BLaER1 treated with 17β-estradiol and CSF1 and Interleukin-3, amounts not matched to agents 10 nM and 100 nM (cell line): ENCODE data around the gene RAB7A.

Experiments used
- H3K27ac ChIP-seq, 11 experiments: shearing (Covaris generic); formaldehyde crosslinking; 2 replicates each; pipeline ENCODE4 v1.8.1; 2022
- H3K27me3 ChIP-seq, 11 experiments: shearing (Covaris generic); formaldehyde crosslinking; 2 replicates each; pipeline ENCODE4 v1.8.1; 2022
- H3K36me3 ChIP-seq, 11 experiments: shearing (Covaris generic); formaldehyde crosslinking; 2 replicates each; pipeline ENCODE4 v1.8.1; 2022
- H3K4me1 ChIP-seq, 10 experiments: shearing (Covaris generic); formaldehyde crosslinking; 2 replicates each; pipeline ENCODE4 v1.8.1; 2022
- H3K4me2 ChIP-seq, 11 experiments: shearing (Covaris generic); formaldehyde crosslinking; 2 replicates each; pipeline ENCODE4 v1.8.1; 2022
- H3K4me3 ChIP-seq, 10 experiments: shearing (Covaris generic); formaldehyde crosslinking; 2 replicates each; pipeline ENCODE4 v1.8.1; 2022
- H3K9ac ChIP-seq, 11 experiments: shearing (Covaris generic); formaldehyde crosslinking; 2 replicates each; pipeline ENCODE4 v1.8.1; 2022
- H3K9me3 ChIP-seq, 11 experiments: shearing (Covaris generic); formaldehyde crosslinking; replicated peaks in 1 of 11; 2 replicates each; pipeline ENCODE4 v1.8.1; 2022
- H4K20me1 ChIP-seq, 11 experiments: shearing (Covaris generic); formaldehyde crosslinking; 2 replicates each; pipeline ENCODE4 v1.8.1; 2022
- Cebpa-rat ChIP-seq, 11 experiments: shearing (Covaris generic); IDR thresholded peaks; 2 replicates each; pipeline ENCODE4 v1.8.1; 2022

RAB7A gene

GRCh38 chr3:128849911-128850455, 124.0 kb downstream of the RAB7A start:
- H3K36me3 ChIP-seq = peaks cover 0 to 19% (median 12%) of the 10 kb centered on the region in 11 experiments; a peak in 10 of 22 replicates
- H3K27ac ChIP-seq = peak overlapping the region in 8 of 11 experiments; percentile 31 to 59 (median 39); a peak in 12 of 22 replicates
- H3K27me3 ChIP-seq = no peaks in the 10 kb centered on the region
- H4K20me1 ChIP-seq = no peaks in the 10 kb centered on the region
- H3K4me1 ChIP-seq = peaks cover 22 to 73% (median 50%) of the 10 kb centered on the region in 10 experiments
- H3K4me2 ChIP-seq = peak overlapping the region in 10 of 11 experiments; percentile 1 to 63 (median 54); a peak in 18 of 22 replicates
- H3K4me3 ChIP-seq = no peak overlapping the region
- H3K9ac ChIP-seq = peak overlapping the region in 5 of 11 experiments; percentile 4 to 34 (median 22); a peak in 4 of 22 replicates
- no peak for TF ChIP-seq Cebpa-rat (IDR thresholded peaks at IDR 0.05)
- H3K9me3 ChIP-seq = peaks cover 28 to 38% (median 36%) of the 10 kb centered on the region in 11 experiments

- peak overlapping the region in 3 of 11 experiments; percentile 4 to 34 (median 9); a peak in 3 of 22 replicates for H3K9ac ChIP-seq
- H3K4me1 ChIP-seq = peaks cover 16 to 68% (median 44%) of the 10 kb centered on the region in 10 experiments
- no peaks in the 10 kb centered on the region for H3K27me3 ChIP-seq
- no peak for TF ChIP-seq Cebpa-rat (IDR thresholded peaks at IDR 0.05)
- peak overlapping the region in 9 of 11 experiments; percentile 7 to 63 (median 55); a peak in 13 of 22 replicates for H3K4me2 ChIP-seq
- no peaks in the 10 kb centered on the region for H4K20me1 ChIP-seq
- no peak overlapping the region for H3K4me3 ChIP-seq
- peak overlapping the region in 8 of 11 experiments; percentile 31 to 59 (median 39); a peak in 11 of 22 replicates for H3K27ac ChIP-seq
- peaks cover 0 to 22% (median 16%) of the 10 kb centered on the region in 11 experiments; a peak in 10 of 22 replicates for H3K36me3 ChIP-seq
- peaks cover 34 to 44% (median 42%) of the 10 kb centered on the region in 11 experiments for H3K9me3 ChIP-seq
These were observed 124.6 kb downstream of the RAB7A start for GRCh38 chr3:128850544-128850943.

GRCh38 chr3:128851601-128852000, 125.6 kb downstream of the RAB7A start:
- Histone ChIP-seq H3K9me3 (peaks cover 44 to 55% (median 53%) of the 10 kb centered on the region in 11 experiments), H3K27ac (peak overlapping the region in 7 of 11 experiments; percentile 10 to 83 (median 48); a peak in 12 of 22 replicates), H4K20me1 (no peaks in the 10 kb centered on the region), H3K4me2 (peak overlapping the region in 7 of 11 experiments; percentile 8 to 45 (median 31); a peak in 7 of 22 replicates), H3K4me1 (peaks cover 6 to 57% (median 34%) of the 10 kb centered on the region in 10 experiments), H3K36me3 (peaks cover 0 to 32% (median 25%) of the 10 kb centered on the region in 11 experiments; a peak in 13 of 22 replicates), H3K9ac (no peak overlapping the region; a peak in 1 of 22 replicates), H3K27me3 (no peaks in the 10 kb centered on the region), H3K4me3 (no peak overlapping the region)
- no peak for TF ChIP-seq Cebpa-rat (IDR thresholded peaks at IDR 0.05)

- Histone ChIP-seq H3K36me3 (peaks cover 6 to 49% (median 39%) of the 10 kb centered on the region in 11 experiments; a peak in 19 of 22 replicates), H3K4me1 (peaks cover 0 to 35% (median 20%) of the 10 kb centered on the region in 10 experiments; a peak in 16 of 20 replicates), H3K9ac (peak overlapping the region in 7 of 11 experiments; percentile 39 to 70 (median 58); a peak in 10 of 22 replicates), H4K20me1 (no peaks in the 10 kb centered on the region), H3K27me3 (no peaks in the 10 kb centered on the region), H3K4me3 (peak overlapping the region in 8 of 10 experiments; percentile 16 to 42 (median 30); a peak in 12 of 20 replicates), H3K4me2 (peak overlapping the region in 3 of 11 experiments; percentile 2 to 4 (median 3); a peak in 1 of 22 replicates), H3K27ac (peak overlapping the region in 9 of 11 experiments; percentile 59 to 84 (median 76); a peak in 18 of 22 replicates), H3K9me3 (peaks cover 66 to 77% (median 75%) of the 10 kb centered on the region in 11 experiments)
- TF ChIP-seq Cebpa-rat (IDR thresholded peaks at IDR 0.05) = no peak
These were observed 127.8 kb downstream of the RAB7A start for GRCh38 chr3:128853826-128854225.

GRCh38 chr3:128854475-128854874, 128.5 kb downstream of the RAB7A start:
- Histone ChIP-seq H3K4me1 (peaks cover 0 to 32% (median 18%) of the 10 kb centered on the region in 10 experiments; a peak in 16 of 20 replicates), H3K9me3 (peaks cover 73 to 83% (median 81%) of the 10 kb centered on the region in 11 experiments), H3K27ac (peak overlapping the region in 9 of 11 experiments; percentile 59 to 84 (median 76); a peak in 18 of 22 replicates), H3K36me3 (peaks cover 12 to 53% (median 46%) of the 10 kb centered on the region in 11 experiments; a peak in 20 of 22 replicates), H3K4me3 (peak overlapping the region in 7 of 10 experiments; percentile 16 to 42 (median 27); a peak in 9 of 20 replicates), H3K27me3 (no peaks in the 10 kb centered on the region), H4K20me1 (no peaks in the 10 kb centered on the region), H3K9ac (peak overlapping the region in 7 of 11 experiments; percentile 39 to 70 (median 58); a peak in 10 of 22 replicates), H3K4me2 (peak overlapping the region in 2 of 11 experiments; percentile 3 to 4; a peak in 1 of 22 replicates)
- peak in 7 of 11 experiments; percentile 16 to 92 (median 77); a peak in 13 of 22 replicates for TF ChIP-seq Cebpa-rat (IDR thresholded peaks at IDR 0.05)

GRCh38 chr3:128855569-128855968, 129.6 kb downstream of the RAB7A start:
- no peaks in the 10 kb centered on the region for H4K20me1 ChIP-seq
- no peaks in the 10 kb centered on the region for H3K27me3 ChIP-seq
- peak overlapping the region in 9 of 11 experiments; percentile 6 to 84 (median 74); a peak in 15 of 22 replicates for H3K27ac ChIP-seq
- H3K4me1 ChIP-seq = peaks cover 0 to 21% (median 7%) of the 10 kb centered on the region in 10 experiments; a peak in 14 of 20 replicates
- H3K4me2 ChIP-seq = no peak overlapping the region
- H3K9ac ChIP-seq = peak overlapping the region in 2 of 11 experiments; percentile 4 to 33; a peak in 3 of 22 replicates
- peaks cover 84 to 94% (median 92%) of the 10 kb centered on the region in 11 experiments for H3K9me3 ChIP-seq
- no peak for TF ChIP-seq Cebpa-rat (IDR thresholded peaks at IDR 0.05)
- peaks cover 23 to 63% (median 56%) of the 10 kb centered on the region in 11 experiments; a peak in 21 of 22 replicates for H3K36me3 ChIP-seq
- peak overlapping the region in 2 of 10 experiments; percentile 5 to 17; a peak in 1 of 20 replicates for H3K4me3 ChIP-seq

- Histone ChIP-seq H3K27ac (peak overlapping the region in 1 of 11 experiments; percentile 5; a peak in 1 of 22 replicates), H3K4me2 (no peak overlapping the region), H3K27me3 (no peaks in the 10 kb centered on the region), H3K9ac (no peak overlapping the region), H3K4me1 (peaks cover 0 to 9% (median 0%) of the 10 kb centered on the region in 10 experiments; a peak in 3 of 20 replicates), H3K4me3 (0 out of 20 replicates have a peak overlapping the region, but pooled peaks of 1 of the 10 experiments have one; percentile 8), H3K36me3 (peaks cover 36 to 78% (median 65%) of the 10 kb centered on the region in 11 experiments; a peak in 21 of 22 replicates), H4K20me1 (no peaks in the 10 kb centered on the region), H3K9me3 (peaks cover 89 to 93% (median 92%) of the 10 kb centered on the region in 11 experiments)
- TF ChIP-seq Cebpa-rat (IDR thresholded peaks at IDR 0.05) = no peak
These were observed 132.2 kb downstream of the RAB7A start for GRCh38 chr3:128858167-128858566.

GRCh38 chr3:128859630-128860029, 133.6 kb downstream of the RAB7A start:
- Histone ChIP-seq H4K20me1 (no peaks in the 10 kb centered on the region), H3K36me3 (peaks cover 36 to 66% (median 53%) of the 10 kb centered on the region in 11 experiments; a peak in 21 of 22 replicates), H3K9me3 (peaks cover 74 to 78% (median 78%) of the 10 kb centered on the region in 11 experiments), H3K9ac (no peak overlapping the region), H3K27me3 (no peaks in the 10 kb centered on the region), H3K4me1 (peaks cover 0 to 11% (median 7%) of the 10 kb centered on the region in 10 experiments; a peak in 17 of 20 replicates), H3K27ac (no peak overlapping the region), H3K4me2 (no peak overlapping the region), H3K4me3 (peak overlapping the region in 2 of 10 experiments; percentile 37 to 43; a peak in 3 of 20 replicates)
- TF ChIP-seq Cebpa-rat (IDR thresholded peaks at IDR 0.05) = no peak
